Mucosa of gallbladder (tissue), 1 donor: ENCODE measurements around the gene SPAG8. TPM values are rescaled to one million over a fixed set of nuclear protein-coding genes. Genes with fewer than 3 reads are reported as not detected.

Experiments used
- DNase-seq: peaks from one replicate; pipeline ENCODE4 v3.0.0-alpha.2; 2020; ENCODE audit warnings: low spot score
- total RNA-seq: library from RNA; stranded (reverse); gene quantifications from one replicate; pipeline ENCODE4 v1.2.1, GENCODE V29; 2021
- donor health status: DM: no; HTN: no; CAD: no.

SPAG8 gene
- total RNA-seq, 1 donor from 2014 or later = 4.6 TPM

DNA sequence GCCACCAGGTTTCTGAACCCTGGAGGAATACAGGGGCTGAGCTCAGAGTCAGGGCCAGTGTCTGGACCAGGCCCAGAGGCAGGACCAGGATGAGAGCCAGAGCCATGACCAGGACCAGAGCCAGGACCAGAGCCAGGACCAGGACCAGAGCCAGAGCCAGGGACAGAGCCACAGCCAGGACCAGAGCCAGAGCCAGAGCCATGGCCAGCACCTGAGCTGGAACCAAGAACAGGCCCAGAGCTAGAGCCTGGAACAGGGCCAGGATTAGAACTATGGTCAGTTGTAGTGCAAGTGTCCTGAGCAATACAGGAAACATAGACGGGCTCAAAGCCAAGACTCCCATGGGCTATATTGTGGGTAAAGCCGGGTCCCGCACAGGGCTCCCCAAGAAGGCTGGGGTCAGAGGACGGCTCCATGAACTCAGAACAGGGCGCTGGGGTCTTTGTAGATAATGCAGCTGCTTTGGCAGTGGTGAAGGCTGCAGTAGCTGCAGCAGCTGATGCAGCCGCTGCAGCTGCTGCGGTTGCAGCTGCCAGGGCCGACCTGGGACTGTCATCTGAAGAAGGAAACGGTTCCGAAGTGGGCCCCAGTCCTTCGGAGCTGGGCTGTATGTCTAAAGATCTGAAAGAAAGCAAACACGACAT, 559 bp downstream of the SPAG8 start:
- no peak for DNase-seq

DNA sequence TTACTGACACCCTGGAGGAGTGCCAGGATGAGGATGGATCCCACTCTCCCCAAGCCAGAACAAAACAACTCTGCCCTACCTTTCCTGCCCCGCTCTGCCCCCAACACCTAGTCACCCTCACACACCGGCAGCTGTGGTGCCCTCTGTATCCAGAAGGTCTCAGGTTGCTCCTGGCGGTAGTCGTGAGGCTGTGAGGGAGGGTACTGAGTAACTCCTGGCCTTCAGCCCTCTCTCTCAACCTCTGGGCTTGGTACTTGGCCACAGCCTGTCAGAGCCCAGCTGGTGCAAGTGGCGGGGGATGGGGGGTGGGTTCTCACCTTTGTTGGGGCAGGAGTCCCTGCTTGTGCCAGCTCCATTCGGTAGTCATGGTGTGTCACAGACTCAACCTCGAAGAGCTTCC, 1.9 kb downstream of the SPAG8 start:
- DNase-seq = no peak

DNA sequence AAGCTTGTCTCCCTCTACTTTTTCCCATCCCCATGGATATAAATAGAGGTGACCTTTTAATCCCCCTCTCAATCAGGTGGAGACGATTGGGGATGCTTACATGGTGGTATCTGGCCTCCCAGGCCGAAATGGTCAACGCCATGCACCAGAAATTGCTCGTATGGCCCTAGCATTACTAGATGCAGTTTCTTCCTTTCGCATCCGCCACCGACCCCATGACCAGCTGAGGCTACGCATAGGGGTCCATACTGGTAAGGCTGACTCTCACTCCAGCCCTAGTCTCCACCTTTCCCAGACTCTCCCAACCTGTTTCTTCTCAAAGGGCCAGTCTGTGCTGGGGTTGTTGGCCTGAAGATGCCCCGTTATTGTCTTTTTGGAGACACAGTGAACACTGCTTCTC, 3.6 kb downstream of the SPAG8 start:
- DNase-seq = no peak

GRCh38 chr9:35806101-35806500, 6.0 kb downstream of the SPAG8 start:
- DNase-seq = no peak

GRCh38 chr9:35801328-35802128, 10.5 kb downstream of the SPAG8 start:
- no peak for DNase-seq

GRCh38 chr9:35800530-35800929, 11.5 kb downstream of the SPAG8 start:
- no peak for DNase-seq

- no peak for DNase-seq
Observed at GRCh38 chr9:35798658-35799374, 13.2 kb downstream of the SPAG8 start.

GRCh38 chr9:35797311-35798109, 14.6 kb downstream of the SPAG8 start:
- DNase-seq = no peak

DNA sequence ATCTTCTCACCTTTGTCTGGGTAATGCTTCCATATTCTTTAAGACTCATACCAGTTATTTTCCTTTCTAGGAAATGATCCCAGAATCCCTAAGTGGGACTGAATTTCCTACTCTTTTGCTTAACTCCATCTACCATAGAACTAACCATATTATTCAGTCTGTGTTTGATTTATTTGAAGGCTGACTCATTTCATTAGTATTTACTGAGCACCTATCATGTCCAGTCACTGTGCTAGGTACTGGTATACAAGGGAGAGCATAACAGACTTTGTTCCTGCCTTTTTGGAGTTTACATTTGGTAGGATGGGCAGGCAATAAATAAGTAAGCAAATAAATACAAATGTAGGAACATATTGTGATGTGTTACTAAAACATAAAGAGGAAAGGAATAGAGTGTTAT, 16.4 kb downstream of the SPAG8 start:
- DNase-seq = no peak

GRCh38 chr9:35793461-35793860, 18.6 kb downstream of the SPAG8 start:
- DNase-seq = no peak

- DNase-seq = no peak
Observed at GRCh38 chr9:35792826-35793225, 19.2 kb downstream of the SPAG8 start.

GRCh38 chr9:35792024-35792813, 19.8 kb downstream of the SPAG8 start:
- no peak for DNase-seq

- DNase-seq = no peak
Observed at GRCh38 chr9:35791297-35791921, 20.7 kb downstream of the SPAG8 start, which contains the start of gene NPR2. Gene NPR2 (plus strand): TSS chr9:35791591. CDS start chr9:35792409, 818 bp downstream.

DNA sequence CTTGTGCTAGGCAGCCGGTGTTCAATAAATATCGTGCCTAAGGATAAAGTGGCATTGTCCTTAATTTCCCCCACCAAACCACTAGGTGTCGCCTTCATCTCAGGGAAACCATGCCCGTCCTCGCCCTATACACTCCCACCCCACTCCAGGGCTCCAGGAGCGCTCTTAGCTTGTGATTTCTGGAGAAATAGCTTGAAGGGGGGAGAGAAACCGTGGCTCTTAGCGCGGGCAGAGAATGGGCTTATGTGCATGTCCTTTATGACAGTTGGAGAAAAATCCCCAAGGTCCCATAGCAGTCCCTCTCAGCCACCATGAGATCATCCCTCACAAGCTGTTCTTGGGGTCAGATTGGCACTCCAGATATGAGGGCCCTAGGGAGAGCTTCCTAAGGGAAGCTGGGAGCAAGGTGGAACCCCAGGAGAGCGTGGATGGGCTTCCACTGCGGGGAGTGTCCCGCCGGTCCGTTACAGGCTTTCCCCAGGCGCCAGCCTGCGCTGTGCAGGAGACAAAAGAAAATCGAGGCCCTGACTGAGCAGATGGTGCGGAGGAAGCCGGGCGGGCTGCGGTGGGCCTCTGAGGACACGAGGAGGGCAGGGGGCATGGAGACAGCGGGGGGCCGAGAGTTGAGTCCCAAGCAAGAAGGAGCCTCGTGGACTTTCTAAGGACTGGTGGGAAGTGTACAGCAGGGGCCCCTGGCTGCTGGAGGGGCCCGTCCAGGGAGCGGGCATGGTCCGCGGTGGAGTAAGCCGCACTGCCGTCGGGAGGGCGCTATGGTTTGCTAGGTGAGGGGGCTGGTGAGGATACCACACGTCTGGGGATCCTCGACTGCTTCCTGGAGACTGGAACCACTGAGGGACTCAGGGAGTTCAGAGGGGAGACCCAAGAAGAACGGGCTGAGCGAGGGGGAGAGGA, 21.4 kb downstream of the SPAG8 start:
- DNase-seq = peak; percentile 70

- DNase-seq = no peak
Observed at GRCh38 chr9:35790025-35790384, 22.1 kb downstream of the SPAG8 start.

DNA sequence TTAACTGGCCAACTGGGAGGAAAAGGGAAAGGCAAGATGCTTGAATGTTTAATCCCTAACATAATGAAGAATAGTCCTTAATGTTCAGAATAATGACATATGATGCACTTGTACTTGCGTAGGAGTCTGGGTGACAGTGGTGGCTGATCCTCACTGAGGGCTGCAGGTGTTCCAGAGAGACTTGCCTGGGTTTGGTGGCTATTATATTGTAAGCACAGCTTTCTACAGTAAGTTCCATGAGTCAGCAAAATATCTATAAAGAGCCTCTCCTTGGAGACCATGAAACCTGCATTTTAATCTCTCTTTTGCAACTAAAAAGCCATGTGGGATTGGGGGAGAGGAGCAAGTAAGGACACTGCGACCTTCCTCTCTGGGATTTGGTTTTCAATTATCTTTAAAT, 22.5 kb downstream of the SPAG8 start:
- DNase-seq = no peak

DNA sequence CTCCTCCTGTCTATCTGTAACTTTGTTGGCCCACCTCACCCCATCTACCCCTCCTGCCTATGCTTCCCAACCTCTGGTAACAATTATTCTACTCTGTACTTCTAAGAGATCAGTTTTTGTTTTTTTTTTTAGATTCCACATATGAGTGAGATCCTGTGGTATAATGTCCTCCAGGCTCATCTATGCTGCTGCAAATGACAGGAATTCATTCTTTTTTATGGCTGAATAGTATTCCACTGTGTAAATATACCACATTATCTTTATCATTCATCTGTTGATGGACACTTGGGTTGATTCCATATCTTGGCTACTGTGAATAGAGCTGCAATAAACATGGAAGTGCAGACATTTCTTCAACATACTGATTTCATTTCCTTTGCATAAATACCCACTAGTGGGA, 28.6 kb downstream of the SPAG8 start:
- no peak for DNase-seq

DNA sequence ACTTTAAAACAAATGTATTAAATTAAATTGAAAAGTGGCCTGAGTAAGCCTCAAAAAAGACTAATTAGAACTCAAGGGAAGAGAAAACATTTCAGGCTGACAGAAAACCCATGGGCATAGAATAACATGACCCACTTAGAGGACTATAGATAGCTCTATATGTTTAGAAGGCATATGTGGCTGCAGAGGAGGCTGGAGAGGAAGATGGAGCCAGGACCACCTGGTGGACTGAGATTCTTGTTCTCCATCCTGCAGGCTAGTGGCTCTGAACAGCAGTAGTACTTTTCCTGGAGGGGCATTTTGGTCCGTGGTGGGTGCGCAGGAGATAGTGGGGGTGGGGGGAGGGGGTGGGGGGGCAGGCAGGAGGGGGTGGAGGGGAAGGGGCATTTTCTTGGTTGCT, 31.0 kb downstream of the SPAG8 start:
- no peak for DNase-seq

DNA sequence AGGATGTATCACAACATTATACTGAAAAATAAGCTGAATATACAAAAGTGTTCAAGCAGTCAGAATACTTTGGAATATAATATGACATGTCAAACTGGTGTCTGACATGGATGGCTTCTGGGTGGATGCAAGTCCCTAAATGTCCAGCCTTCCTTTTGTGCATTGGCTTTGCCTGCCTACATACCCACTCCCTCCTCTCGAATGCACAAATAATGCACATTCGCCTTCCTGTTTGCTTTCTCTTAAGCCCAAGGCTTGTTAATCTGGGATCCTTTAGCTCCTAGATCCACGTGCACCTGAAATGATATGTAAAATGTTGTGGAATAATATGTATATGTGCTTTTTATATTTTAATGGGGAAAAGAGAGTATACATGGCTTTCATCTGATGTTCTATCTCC, 33.6 kb downstream of the SPAG8 start:
- no peak for DNase-seq

GRCh38 chr9:35776018-35776417, 36.0 kb downstream of the SPAG8 start:
- DNase-seq = no peak
